ENCODE data around the gene CNGA2. TPM values are rescaled to one million over a fixed set of nuclear protein-coding genes. Genes with fewer than 3 reads are reported as not detected.

The CNGA2 gene
- total and polyA plus RNA-seq, 2 experiments from 2014 or later, result not detected

- Mint-ChIP-seq H3K9me3 (no peaks in the 10 kb centered on the region; the same call in 2 of the 3 replicates), H3K4me3 (no peak overlapping the region), H3K27me3 (ENCODE audit: insufficient read depth, low read depth, poor library complexity) (peaks cover 4% of the 10 kb centered on the region), H3K36me3 (ENCODE audit: low read depth) (no peaks in the 10 kb centered on the region), H3K4me1 (no peaks in the 10 kb centered on the region), H3K27ac (no peak overlapping the region)
- Histone ChIP-seq H3K27ac (ENCODE audit: low read depth) (no peak overlapping the region), H3K27me3 (ENCODE audit: insufficient read depth) (no peaks in the 10 kb centered on the region), H2AFZ (no peak overlapping the region), H3K9me2 (ENCODE audit: insufficient read depth) (no peaks in the 10 kb centered on the region), H3K4me1 (ENCODE audit: insufficient read depth) (no peaks in the 10 kb centered on the region), H3F3A (replicated peaks; ENCODE audit: low read depth) (no peaks in the 10 kb centered on the region), H3K36me3 (ENCODE audit: insufficient read depth) (no peaks in the 10 kb centered on the region), H3K4me2 (no peak overlapping the region), H3K4me3 (no peak overlapping the region), H4K20me1 (replicated peaks; ENCODE audit: insufficient read depth) (no peaks in the 10 kb centered on the region), H3K79me2 (replicated peaks; ENCODE audit: insufficient read depth) (no peaks in the 10 kb centered on the region)
- TF ChIP-seq NANOG (IDR thresholded peaks at IDR 0.05; ENCODE audit: borderline replicate concordance), result no peak
- no peak for TF ChIP-seq ZNF331 (CRISPR knock-in tag; IDR thresholded peaks at IDR 0.05; ENCODE audit: low read depth)
- no peak for TF ChIP-seq ZNF114 (CRISPR knock-in tag; IDR thresholded peaks at IDR 0.05)
- TF ChIP-seq, protein P1, sequence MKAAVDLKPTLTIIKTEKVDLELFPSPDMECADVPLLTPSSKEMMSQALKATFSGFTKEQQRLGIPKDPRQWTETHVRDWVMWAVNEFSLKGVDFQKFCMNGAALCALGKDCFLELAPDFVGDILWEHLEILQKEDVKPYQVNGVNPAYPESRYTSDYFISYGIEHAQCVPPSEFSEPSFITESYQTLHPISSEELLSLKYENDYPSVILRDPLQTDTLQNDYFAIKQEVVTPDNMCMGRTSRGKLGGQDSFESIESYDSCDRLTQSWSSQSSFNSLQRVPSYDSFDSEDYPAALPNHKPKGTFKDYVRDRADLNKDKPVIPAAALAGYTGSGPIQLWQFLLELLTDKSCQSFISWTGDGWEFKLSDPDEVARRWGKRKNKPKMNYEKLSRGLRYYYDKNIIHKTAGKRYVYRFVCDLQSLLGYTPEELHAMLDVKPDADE (IDR thresholded peaks at IDR 0.05), result no peak
- TF ChIP-seq EZH2 (IDR thresholded peaks at IDR 0.05; ENCODE audit: low read depth, unreplicated experiment), result no peak
- no peak for TF ChIP-seq CREB1 (CRISPR knock-in tag; IDR thresholded peaks at IDR 0.05; ENCODE audit: low read depth)
- TF ChIP-seq STAT1 (IDR thresholded peaks at IDR 0.05; ENCODE audit: unreplicated experiment), result no peak
- TF ChIP-seq, protein P2, sequence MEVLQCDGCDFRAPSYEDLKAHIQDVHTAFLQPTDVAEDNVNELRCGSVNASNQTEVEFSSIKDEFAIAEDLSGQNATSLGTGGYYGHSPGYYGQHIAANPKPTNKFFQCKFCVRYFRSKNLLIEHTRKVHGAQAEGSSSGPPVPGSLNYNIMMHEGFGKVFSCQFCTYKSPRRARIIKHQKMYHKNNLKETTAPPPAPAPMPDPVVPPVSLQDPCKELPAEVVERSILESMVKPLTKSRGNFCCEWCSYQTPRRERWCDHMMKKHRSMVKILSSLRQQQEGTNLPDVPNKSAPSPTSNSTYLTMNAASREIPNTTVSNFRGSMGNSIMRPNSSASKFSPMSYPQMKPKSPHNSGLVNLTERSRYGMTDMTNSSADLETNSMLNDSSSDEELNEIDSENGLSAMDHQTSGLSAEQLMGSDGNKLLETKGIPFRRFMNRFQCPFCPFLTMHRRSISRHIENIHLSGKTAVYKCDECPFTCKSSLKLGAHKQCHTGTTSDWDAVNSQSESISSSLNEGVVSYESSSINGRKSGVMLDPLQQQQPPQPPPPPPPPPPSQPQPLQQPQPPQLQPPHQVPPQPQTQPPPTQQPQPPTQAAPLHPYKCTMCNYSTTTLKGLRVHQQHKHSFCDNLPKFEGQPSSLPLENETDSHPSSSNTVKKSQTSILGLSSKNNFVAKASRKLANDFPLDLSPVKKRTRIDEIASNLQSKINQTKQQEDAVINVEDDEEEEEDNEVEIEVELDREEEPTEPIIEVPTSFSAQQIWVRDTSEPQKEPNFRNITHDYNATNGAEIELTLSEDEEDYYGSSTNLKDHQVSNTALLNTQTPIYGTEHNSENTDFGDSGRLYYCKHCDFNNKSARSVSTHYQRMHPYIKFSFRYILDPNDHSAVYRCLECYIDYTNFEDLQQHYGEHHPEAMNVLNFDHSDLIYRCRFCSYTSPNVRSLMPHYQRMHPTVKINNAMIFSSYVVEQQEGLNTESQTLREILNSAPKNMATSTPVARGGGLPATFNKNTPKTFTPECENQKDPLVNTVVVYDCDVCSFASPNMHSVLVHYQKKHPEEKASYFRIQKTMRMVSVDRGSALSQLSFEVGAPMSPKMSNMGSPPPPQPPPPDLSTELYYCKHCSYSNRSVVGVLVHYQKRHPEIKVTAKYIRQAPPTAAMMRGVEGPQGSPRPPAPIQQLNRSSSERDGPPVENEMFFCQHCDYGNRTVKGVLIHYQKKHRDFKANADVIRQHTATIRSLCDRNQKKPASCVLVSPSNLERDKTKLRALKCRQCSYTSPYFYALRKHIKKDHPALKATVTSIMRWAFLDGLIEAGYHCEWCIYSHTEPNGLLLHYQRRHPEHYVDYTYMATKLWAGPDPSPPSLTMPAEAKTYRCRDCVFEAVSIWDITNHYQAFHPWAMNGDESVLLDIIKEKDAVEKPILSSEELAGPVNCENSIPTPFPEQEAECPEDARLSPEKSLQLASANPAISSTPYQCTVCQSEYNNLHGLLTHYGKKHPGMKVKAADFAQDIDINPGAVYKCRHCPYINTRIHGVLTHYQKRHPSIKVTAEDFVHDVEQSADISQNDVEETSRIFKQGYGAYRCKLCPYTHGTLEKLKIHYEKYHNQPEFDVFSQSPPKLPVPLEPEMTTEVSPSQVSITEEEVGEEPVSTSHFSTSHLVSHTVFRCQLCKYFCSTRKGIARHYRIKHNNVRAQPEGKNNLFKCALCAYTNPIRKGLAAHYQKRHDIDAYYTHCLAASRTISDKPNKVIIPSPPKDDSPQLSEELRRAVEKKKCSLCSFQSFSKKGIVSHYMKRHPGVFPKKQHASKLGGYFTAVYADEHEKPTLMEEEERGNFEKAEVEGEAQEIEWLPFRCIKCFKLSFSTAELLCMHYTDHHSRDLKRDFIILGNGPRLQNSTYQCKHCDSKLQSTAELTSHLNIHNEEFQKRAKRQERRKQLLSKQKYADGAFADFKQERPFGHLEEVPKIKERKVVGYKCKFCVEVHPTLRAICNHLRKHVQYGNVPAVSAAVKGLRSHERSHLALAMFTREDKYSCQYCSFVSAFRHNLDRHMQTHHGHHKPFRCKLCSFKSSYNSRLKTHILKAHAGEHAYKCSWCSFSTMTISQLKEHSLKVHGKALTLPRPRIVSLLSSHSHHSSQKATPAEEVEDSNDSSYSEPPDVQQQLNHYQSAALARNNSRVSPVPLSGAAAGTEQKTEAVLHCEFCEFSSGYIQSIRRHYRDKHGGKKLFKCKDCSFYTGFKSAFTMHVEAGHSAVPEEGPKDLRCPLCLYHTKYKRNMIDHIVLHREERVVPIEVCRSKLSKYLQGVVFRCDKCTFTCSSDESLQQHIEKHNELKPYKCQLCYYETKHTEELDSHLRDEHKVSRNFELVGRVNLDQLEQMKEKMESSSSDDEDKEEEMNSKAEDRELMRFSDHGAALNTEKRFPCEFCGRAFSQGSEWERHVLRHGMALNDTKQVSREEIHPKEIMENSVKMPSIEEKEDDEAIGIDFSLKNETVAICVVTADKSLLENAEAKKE (CRISPR knock-in tag; IDR thresholded peaks at IDR 0.05), result no peak
- TF ChIP-seq JUNB (IDR thresholded peaks at IDR 0.05; ENCODE audit: unreplicated experiment), result no peak
- TF ChIP-seq EZH2phosphoT487 (IDR thresholded peaks at IDR 0.05; ENCODE audit: unreplicated experiment), result no peak
- TF ChIP-seq, protein P3, sequence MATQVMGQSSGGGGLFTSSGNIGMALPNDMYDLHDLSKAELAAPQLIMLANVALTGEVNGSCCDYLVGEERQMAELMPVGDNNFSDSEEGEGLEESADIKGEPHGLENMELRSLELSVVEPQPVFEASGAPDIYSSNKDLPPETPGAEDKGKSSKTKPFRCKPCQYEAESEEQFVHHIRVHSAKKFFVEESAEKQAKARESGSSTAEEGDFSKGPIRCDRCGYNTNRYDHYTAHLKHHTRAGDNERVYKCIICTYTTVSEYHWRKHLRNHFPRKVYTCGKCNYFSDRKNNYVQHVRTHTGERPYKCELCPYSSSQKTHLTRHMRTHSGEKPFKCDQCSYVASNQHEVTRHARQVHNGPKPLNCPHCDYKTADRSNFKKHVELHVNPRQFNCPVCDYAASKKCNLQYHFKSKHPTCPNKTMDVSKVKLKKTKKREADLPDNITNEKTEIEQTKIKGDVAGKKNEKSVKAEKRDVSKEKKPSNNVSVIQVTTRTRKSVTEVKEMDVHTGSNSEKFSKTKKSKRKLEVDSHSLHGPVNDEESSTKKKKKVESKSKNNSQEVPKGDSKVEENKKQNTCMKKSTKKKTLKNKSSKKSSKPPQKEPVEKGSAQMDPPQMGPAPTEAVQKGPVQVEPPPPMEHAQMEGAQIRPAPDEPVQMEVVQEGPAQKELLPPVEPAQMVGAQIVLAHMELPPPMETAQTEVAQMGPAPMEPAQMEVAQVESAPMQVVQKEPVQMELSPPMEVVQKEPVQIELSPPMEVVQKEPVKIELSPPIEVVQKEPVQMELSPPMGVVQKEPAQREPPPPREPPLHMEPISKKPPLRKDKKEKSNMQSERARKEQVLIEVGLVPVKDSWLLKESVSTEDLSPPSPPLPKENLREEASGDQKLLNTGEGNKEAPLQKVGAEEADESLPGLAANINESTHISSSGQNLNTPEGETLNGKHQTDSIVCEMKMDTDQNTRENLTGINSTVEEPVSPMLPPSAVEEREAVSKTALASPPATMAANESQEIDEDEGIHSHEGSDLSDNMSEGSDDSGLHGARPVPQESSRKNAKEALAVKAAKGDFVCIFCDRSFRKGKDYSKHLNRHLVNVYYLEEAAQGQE (IDR thresholded peaks at IDR 0.05; ENCODE audit: unreplicated experiment), result no peak
- no peak for TF ChIP-seq POLR2AphosphoS5 (IDR thresholded peaks at IDR 0.05; ENCODE audit: low read depth)
- TF ChIP-seq, protein P4, sequence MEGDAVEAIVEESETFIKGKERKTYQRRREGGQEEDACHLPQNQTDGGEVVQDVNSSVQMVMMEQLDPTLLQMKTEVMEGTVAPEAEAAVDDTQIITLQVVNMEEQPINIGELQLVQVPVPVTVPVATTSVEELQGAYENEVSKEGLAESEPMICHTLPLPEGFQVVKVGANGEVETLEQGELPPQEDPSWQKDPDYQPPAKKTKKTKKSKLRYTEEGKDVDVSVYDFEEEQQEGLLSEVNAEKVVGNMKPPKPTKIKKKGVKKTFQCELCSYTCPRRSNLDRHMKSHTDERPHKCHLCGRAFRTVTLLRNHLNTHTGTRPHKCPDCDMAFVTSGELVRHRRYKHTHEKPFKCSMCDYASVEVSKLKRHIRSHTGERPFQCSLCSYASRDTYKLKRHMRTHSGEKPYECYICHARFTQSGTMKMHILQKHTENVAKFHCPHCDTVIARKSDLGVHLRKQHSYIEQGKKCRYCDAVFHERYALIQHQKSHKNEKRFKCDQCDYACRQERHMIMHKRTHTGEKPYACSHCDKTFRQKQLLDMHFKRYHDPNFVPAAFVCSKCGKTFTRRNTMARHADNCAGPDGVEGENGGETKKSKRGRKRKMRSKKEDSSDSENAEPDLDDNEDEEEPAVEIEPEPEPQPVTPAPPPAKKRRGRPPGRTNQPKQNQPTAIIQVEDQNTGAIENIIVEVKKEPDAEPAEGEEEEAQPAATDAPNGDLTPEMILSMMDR (conservative IDR thresholded peaks at IDR 0.05; ENCODE audit: low read depth in 2 of 2), result no peak
- ATAC-seq, result no peak
- no peak for DNase-seq (ENCODE audit: low spot score)
Observed at GRCh38 chrX:151735219-151735618, 673 bp downstream of the CNGA2 start.

Measured in GM23338 (cell line).